NB4 (cell line): Measurements from ENCODE around the gene NR5A1.

ENCODE experiments used
- DNase-seq: peaks from one replicate; pipeline ENCODE4 v3.0.0; 2010; ENCODE audit warnings: low read depth
- H3K4me3 ChIP-seq: one replicate; pipeline ENCODE4 v1.5.1; 2011; ENCODE audit warnings: mild to moderate bottlenecking, low read depth, low read length, moderate library complexity
- MYC ChIP-seq: IDR thresholded peaks from 2 replicates; pipeline ENCODE4 v1.6.1; 2011; ENCODE audit warnings: low read depth, low read length
- POLR2A ChIP-seq: IDR thresholded peaks from 2 replicates; pipeline ENCODE4 v1.6.1; 2011; ENCODE audit warnings: mild to moderate bottlenecking; ENCODE audit not compliant: insufficient read length; ENCODE audit errors: extremely low read depth
- TF ChIP-seq, protein P1 (sequence below): IDR thresholded peaks from 2 replicates; pipeline ENCODE4 v1.6.1; 2011; ENCODE audit warnings: low read depth, low read length
- TF ChIP-seq, protein P2 (sequence below): IDR thresholded peaks from one replicate; pipeline ENCODE4 v1.5.1; 2012; ENCODE audit warnings: low read depth, low read length

The NR5A1 gene

DNA sequence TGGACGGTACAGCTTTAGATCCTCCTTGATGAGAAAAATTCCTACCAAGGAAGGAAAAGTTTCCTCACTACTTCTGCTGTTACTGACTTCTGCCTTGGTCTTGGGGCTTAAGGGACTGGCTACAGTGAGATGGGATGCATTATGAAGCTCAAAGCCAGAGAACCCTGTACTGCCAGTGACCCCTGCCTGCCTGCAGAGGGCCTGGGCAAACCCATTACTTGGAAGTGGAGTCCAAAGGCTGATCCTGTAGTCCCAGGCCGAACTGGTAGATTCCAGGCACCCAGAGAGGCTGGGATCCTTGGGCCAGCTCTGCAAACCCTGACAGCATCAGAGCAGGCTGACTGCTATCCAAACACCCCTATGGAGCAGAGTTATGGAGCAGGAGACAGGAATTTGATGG lies 25.7 kb upstream of the NR5A1 start:
- H3K4me3 ChIP-seq, result no peak overlapping the region
- no peak for DNase-seq
- TF ChIP-seq, protein P1, sequence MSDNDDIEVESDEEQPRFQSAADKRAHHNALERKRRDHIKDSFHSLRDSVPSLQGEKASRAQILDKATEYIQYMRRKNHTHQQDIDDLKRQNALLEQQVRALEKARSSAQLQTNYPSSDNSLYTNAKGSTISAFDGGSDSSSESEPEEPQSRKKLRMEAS, result no peak
- TF ChIP-seq, protein P2, sequence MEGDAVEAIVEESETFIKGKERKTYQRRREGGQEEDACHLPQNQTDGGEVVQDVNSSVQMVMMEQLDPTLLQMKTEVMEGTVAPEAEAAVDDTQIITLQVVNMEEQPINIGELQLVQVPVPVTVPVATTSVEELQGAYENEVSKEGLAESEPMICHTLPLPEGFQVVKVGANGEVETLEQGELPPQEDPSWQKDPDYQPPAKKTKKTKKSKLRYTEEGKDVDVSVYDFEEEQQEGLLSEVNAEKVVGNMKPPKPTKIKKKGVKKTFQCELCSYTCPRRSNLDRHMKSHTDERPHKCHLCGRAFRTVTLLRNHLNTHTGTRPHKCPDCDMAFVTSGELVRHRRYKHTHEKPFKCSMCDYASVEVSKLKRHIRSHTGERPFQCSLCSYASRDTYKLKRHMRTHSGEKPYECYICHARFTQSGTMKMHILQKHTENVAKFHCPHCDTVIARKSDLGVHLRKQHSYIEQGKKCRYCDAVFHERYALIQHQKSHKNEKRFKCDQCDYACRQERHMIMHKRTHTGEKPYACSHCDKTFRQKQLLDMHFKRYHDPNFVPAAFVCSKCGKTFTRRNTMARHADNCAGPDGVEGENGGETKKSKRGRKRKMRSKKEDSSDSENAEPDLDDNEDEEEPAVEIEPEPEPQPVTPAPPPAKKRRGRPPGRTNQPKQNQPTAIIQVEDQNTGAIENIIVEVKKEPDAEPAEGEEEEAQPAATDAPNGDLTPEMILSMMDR, result no peak
- no peak for TF ChIP-seq MYC
- no peak for TF ChIP-seq POLR2A

DNA sequence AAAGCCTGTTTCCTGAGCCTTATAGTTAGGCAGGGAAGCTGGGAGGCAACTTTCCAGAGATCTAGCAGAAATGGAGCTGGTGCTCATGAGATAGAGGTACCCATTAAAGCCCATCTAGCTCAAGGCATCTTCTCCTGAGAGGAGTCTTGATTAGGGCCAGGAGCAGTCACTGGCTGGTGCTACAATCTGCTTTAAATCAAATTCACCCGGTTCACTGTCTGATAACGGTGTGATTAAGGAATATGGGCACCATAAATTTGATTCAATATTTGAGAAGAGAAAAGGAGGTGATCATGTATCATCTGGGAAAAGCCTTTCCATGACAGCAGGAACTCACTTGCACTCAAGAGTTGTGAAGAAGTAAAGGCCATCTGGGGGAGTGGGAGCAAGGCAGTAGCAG lies 23.9 kb upstream of the NR5A1 start:
- no peak overlapping the region for H3K4me3 ChIP-seq
- TF ChIP-seq MYC, result no peak
- TF ChIP-seq, protein P1, result no peak
- TF ChIP-seq POLR2A, result no peak
- TF ChIP-seq, protein P2, result no peak
- DNase-seq, result no peak

DNA sequence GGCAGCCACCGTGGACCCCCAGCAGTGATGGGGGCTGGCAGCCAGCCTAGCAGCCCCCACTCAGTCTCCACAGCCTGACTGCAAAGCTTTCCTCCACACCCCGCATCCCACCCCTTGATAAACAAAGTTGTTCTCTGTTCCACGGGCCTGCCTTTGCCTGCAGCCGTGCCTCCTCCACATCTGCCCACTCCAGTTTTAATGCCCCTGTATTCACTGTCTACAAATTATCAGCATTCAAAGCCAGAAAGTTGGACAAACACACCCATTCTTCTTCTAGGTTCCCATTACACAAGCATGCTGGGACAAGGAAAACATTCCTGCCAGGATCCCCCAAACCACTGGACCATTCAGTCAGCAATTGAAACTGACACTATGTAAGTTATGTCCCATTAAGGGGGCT lies 23.0 kb upstream of the NR5A1 start:
- TF ChIP-seq, protein P1, result no peak
- no peak for TF ChIP-seq POLR2A
- no peak overlapping the region for H3K4me3 ChIP-seq
- DNase-seq, result no peak

DNA sequence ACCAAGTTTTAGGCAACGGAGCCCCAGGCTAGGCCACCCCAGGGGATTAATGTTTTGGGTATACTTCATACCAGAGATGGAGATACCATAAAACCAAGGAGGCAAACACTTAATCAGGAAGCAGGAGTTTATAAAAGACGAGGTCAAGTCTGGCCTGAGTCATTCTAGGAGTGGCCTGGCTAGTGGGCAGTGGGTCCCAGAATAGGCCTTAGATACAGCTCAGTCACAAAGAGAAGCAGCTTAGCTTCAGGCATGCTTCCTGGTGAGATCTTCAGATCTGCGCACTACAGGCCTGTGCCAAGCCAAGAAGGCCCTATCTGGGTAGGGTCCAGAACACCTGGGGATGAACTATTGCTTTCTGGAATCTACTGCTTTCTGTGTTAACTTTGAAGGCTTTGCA lies 20.6 kb upstream of the NR5A1 start:
- TF ChIP-seq MYC, result no peak
- TF ChIP-seq POLR2A, result no peak
- TF ChIP-seq, protein P1, result no peak
- TF ChIP-seq, protein P2, result no peak
- no peak for DNase-seq
- no peak overlapping the region for H3K4me3 ChIP-seq

GRCh38 chr9:124526174-124526573 lies 19.0 kb upstream of the NR5A1 start:
- H3K4me3 ChIP-seq, result no peak overlapping the region
- no peak for DNase-seq
- TF ChIP-seq, protein P2, result no peak

DNA sequence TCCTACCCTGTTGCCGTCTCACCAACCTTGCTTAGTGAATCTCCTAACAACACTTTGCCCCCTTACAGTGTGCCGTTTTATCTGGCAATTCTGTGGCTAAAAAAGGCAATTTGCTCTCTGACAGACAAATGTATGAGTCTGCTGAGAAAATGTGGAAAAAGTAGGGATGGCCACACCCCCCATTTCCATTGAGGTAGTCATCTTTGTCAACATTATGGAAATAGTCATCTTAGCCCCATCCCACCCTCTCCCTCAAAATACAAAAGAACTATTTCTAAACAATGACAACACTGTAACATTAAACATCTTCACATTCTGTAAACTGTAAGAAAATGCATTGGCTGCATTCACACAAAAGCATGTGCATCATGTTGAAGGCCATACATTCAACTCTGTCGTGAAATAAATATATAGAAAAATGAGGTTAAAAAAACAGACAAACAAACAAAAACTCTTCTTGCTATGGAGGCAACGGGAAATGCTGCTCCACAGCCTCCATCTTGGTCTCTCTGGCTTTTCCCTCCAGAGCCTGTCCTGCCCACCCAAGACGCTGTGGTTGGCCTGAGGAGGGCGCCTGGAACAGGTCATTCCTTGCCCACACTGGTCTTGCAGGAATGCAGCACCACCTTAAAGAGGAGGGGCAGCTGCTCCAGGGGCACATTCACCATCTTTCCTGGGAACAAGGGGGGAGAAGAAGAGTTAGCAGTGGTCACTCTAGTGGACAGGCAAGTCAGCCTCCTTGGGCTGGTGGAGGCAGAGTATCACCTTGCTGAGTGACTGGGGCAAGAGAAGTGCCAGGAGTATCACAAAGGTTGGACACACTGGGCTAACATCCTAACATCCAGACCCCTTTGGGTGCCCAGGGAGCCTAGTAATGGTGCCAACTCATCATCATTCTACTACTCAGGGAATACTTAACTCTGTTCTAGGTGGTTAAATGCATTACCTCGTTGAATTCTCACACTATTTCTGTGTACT lies 15.2 kb upstream of the NR5A1 start:
- TF ChIP-seq, protein P1, result no peak
- TF ChIP-seq MYC (no peak), POLR2A (no peak)
- H3K4me3 ChIP-seq, result no peak overlapping the region
- DNase-seq, result no peak

- no peak for TF ChIP-seq MYC
- TF ChIP-seq, protein P2, result no peak
- TF ChIP-seq POLR2A, result no peak
- TF ChIP-seq, protein P1, result no peak
- no peak overlapping the region for H3K4me3 ChIP-seq
- DNase-seq, result no peak
These were observed 13.9 kb upstream of the NR5A1 start for GRCh38 chr9:124521142-124521541.
